G401 (cell line): ENCODE measurements around the gene MYO1B. TPM values are rescaled to one million over a fixed set of nuclear protein-coding genes. Genes with fewer than 3 reads are reported as not detected.

Experiments used
- DNase-seq: peaks from one replicate; pipeline ENCODE4 v3.0.0-alpha.2; 2015; ENCODE audit warnings: low spot score
- in situ Hi-C: cut with HindIII; loops from 2 replicates; pipeline ENCODE4 v1.10.0; 2016; ENCODE audit warnings: low sequenced_read_pairs, mixed read lengths
- total RNA-seq: library from RNA; depleted of rRNA; stranded (reverse); fragments of >200 nt; shearing (Covaris generic); gene quantifications from 2 replicates; pipeline ENCODE4 v1.2.3, GENCODE V29; 2014; rRNA removed

The MYO1B gene
- 32.6 TPM in 1 of 2 replicates, not detected in the other for total RNA-seq

GRCh38 chr2:191245046-191245868 lies at the start of gene MYO1B:
Gene MYO1B (plus strand): TSS chr2:191245404. CDS start chr2:191276896, 31,492 bp downstream.
- in situ Hi-C loops = no loop called here
- no peak for DNase-seq

- no peak for DNase-seq
- in situ Hi-C loops = no loop called here
Measured at GRCh38 chr2:191197096-191197495, 48.1 kb upstream of the MYO1B start.

- DNase-seq = no peak
- in situ Hi-C loops = no loop called here
Measured at GRCh38 chr2:191198271-191198670, 46.9 kb upstream of the MYO1B start.

- DNase-seq = no peak
- in situ Hi-C loops = no loop called here
Measured at GRCh38 chr2:191199929-191200512, 45.2 kb upstream of the MYO1B start.

GRCh38 chr2:191200910-191201309 lies 44.3 kb upstream of the MYO1B start:
- no peak for DNase-seq
- in situ Hi-C loops = no loop called here

GRCh38 chr2:191202209-191202721 lies 42.9 kb upstream of the MYO1B start:
- in situ Hi-C loops = no loop called here
- no peak for DNase-seq

GRCh38 chr2:191202881-191203397 lies 42.3 kb upstream of the MYO1B start:
- in situ Hi-C loops = no loop called here
- DNase-seq = no peak

- DNase-seq = no peak
- in situ Hi-C loops = no loop called here
Measured at GRCh38 chr2:191204433-191204832, 40.8 kb upstream of the MYO1B start.

GRCh38 chr2:191206613-191207471 lies 38.4 kb upstream of the MYO1B start:
- in situ Hi-C loops = no loop called here
- DNase-seq = no peak

- no peak for DNase-seq
- in situ Hi-C loops = no loop called here
Measured at GRCh38 chr2:191209340-191209739, 35.9 kb upstream of the MYO1B start.

- DNase-seq = no peak
- in situ Hi-C loops = no loop called here
Measured at GRCh38 chr2:191212119-191212518, 33.1 kb upstream of the MYO1B start.

- in situ Hi-C loops = no loop called here
- DNase-seq = no peak
Measured at GRCh38 chr2:191213333-191213732, 31.9 kb upstream of the MYO1B start.

- DNase-seq = no peak
- in situ Hi-C loops = no loop called here
Measured at GRCh38 chr2:191215230-191215629, 30.0 kb upstream of the MYO1B start.

- in situ Hi-C loops = no loop called here
- DNase-seq = no peak
Measured at GRCh38 chr2:191215666-191216065, 29.5 kb upstream of the MYO1B start.

- in situ Hi-C loops = no loop called here
- DNase-seq = no peak
Measured at GRCh38 chr2:191217580-191217979, 27.6 kb upstream of the MYO1B start.

- in situ Hi-C loops = no loop called here
- peak; percentile 20 for DNase-seq
Measured at GRCh38 chr2:191218292-191218898, 26.8 kb upstream of the MYO1B start.

- no peak for DNase-seq
- in situ Hi-C loops = no loop called here
Measured at GRCh38 chr2:191220671-191221070, 24.5 kb upstream of the MYO1B start.

GRCh38 chr2:191221666-191222065 lies 23.5 kb upstream of the MYO1B start:
- in situ Hi-C loops = no loop called here
- DNase-seq = no peak

- in situ Hi-C loops = no loop called here
- DNase-seq = no peak
Measured at GRCh38 chr2:191222507-191222906, 22.7 kb upstream of the MYO1B start.
